A673 (cell line): ENCODE data around the gene NFILZ.

ENCODE experiments used
- EZH2 ChIP-seq: fragments of 200-600 bp; sonication (generic); IDR thresholded peaks from 2 replicates; pipeline ENCODE4 v1.6.1; 2017; ENCODE audit warnings: borderline replicate concordance, low read depth, mild to moderate bottlenecking, mixed read lengths, antibody characterized with exemption, low read length; ENCODE audit not compliant: poor library complexity, severe bottlenecking
- TF ChIP-seq, protein P1 (sequence below): fragments of 300-800, 200-600 bp; sonication (generic); conservative IDR thresholded peaks from 2 replicates; pipeline ENCODE4 v1.5.1; 2017; ENCODE audit warnings: low read depth, mild to moderate bottlenecking, antibody characterized with exemption, low read length, moderate library complexity, mixed read lengths

DNA sequence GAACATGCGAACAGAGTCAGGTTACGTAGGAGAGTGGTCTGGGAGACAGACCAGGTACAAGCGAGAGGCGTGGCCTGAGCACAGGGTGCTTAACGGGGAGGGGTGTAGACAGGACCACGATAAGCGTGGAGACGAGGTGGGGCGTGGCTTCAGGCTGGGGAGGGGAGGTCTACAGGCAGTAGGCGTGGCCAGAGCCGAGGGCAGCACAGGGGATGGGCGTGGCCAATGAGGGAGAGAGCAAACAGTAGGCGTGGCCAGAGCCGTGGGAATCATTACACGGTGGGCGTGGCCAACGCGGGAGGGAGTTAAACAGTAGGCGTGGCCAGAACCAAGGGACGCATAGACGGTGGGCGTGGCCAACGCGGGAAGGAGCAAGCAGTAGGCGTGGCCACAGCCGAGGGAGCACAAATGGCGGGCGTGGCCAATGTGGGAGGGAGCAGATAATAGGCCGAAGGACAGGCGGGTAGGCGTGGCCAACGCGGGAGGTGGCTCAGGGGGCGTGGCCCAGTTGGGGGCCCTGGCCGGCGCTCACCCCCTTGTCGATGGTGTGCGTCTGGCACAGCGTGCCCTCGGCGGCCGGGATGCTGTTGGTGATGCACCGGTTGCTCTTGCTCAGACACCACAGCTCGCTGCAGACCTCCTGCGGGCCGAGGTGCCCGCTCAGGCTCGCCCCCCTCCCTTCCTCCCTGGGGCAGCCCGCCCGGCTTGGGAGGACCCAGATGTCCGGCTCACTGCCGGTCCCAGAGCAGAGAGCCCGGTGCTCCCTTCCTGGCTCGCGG is 38.0 kb upstream of the NFILZ start:
- TF ChIP-seq, protein P1, sequence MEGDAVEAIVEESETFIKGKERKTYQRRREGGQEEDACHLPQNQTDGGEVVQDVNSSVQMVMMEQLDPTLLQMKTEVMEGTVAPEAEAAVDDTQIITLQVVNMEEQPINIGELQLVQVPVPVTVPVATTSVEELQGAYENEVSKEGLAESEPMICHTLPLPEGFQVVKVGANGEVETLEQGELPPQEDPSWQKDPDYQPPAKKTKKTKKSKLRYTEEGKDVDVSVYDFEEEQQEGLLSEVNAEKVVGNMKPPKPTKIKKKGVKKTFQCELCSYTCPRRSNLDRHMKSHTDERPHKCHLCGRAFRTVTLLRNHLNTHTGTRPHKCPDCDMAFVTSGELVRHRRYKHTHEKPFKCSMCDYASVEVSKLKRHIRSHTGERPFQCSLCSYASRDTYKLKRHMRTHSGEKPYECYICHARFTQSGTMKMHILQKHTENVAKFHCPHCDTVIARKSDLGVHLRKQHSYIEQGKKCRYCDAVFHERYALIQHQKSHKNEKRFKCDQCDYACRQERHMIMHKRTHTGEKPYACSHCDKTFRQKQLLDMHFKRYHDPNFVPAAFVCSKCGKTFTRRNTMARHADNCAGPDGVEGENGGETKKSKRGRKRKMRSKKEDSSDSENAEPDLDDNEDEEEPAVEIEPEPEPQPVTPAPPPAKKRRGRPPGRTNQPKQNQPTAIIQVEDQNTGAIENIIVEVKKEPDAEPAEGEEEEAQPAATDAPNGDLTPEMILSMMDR: no peak
- TF ChIP-seq EZH2: no peak
